Common myeloid progenitor, CD34-positive (primary cell): ENCODE data around the gene RGS7.
"Not testable (repeated sequence)": the region's sequence is repeated elsewhere in the genome, so short reads cannot be mapped to it uniquely, and the experiment has no call there.

Experiments
- CTCF ChIA-PET: fragments of 350-600 bp; sonication (Branson Sonifier 250); formaldehyde crosslinking; loops from one replicate; lab custom pipeline; 2021; ENCODE audit warnings: antibody characterized with exemption; lab: Charles Lee
- POLR2A ChIA-PET: fragments of 350-600 bp; sonication (Branson Sonifier 250); formaldehyde crosslinking; loops from one replicate; lab custom pipeline; 2021; ENCODE audit warnings: antibody characterized with exemption; lab: Charles Lee
- DNase-seq, 3 donors: peaks; one replicate each; pipeline versions ENCODE4 v3.0.0 to v3.0.0-alpha.2; 2013
- H3K27ac ChIP-seq, 2 experiments: 1 replicate in 1 of 2; 2 replicates in 1 of 2; pipeline ENCODE4 v1.7.0; 2013; ENCODE audit warnings: inconsistent platforms in 2 of 2, low read length in 2 of 2, mild to moderate bottlenecking in 2 of 2, low read depth in 1 of 2, moderate library complexity in 1 of 2; ENCODE audit not compliant: severe bottlenecking in 2 of 2, insufficient read depth in 1 of 2, poor library complexity in 1 of 2
- H3K27me3 ChIP-seq, 5 experiments: replicated peaks in 2 of 5; 1 replicate in 3 of 5; 2 replicates in 2 of 5; pipeline versions ENCODE4 v1.6.1 to v1.7.0; 2013; ENCODE audit warnings: low read length in 4 of 5, mild to moderate bottlenecking in 2 of 5, moderate library complexity in 2 of 5, inconsistent platforms in 1 of 5; ENCODE audit not compliant: insufficient read depth in 5 of 5, control insufficient read depth in 4 of 5
- H3K36me3 ChIP-seq, 4 experiments: 1 replicate in 2 of 4; 2 replicates in 2 of 4; pipeline versions ENCODE4 v1.6.1 to v1.7.0; 2013; ENCODE audit warnings: low read length in 3 of 4, control low read depth in 1 of 4, mild to moderate bottlenecking in 1 of 4; ENCODE audit not compliant: control insufficient read depth in 4 of 4, insufficient read depth in 4 of 4
- H3K4me1 ChIP-seq, 4 experiments: 1 replicate in 3 of 4; 2 replicates in 1 of 4; pipeline versions ENCODE4 v1.6.1 to v1.7.1; 2013; ENCODE audit warnings: low read length in 3 of 4, mild to moderate bottlenecking in 3 of 4, control low read depth in 1 of 4, inconsistent platforms in 1 of 4, moderate library complexity in 1 of 4; ENCODE audit not compliant: control insufficient read depth in 4 of 4, insufficient read depth in 4 of 4; ENCODE audit errors: control extremely low read depth in 1 of 4
- H3K4me3 ChIP-seq, 7 experiments: 1 replicate in 4 of 7; 2 replicates in 3 of 7; pipeline versions ENCODE4 v1.5.1 to v1.7.0; 2013; ENCODE audit warnings: mild to moderate bottlenecking in 7 of 7, low read length in 6 of 7, moderate library complexity in 6 of 7, inconsistent platforms in 2 of 7, low read depth in 2 of 7, control low read depth in 1 of 7; ENCODE audit not compliant: insufficient read depth in 4 of 7, control insufficient read depth in 1 of 7; ENCODE audit errors: extremely low read depth in 1 of 7
- H3K9me3 ChIP-seq, 5 experiments: 1 replicate in 4 of 5; 2 replicates in 1 of 5; pipeline versions ENCODE4 v1.6.1 to v1.7.1; 2013; ENCODE audit warnings: low read length in 4 of 5, mild to moderate bottlenecking in 2 of 5, inconsistent platforms in 1 of 5, low read depth in 1 of 5, moderate library complexity in 1 of 5; ENCODE audit not compliant: control insufficient read depth in 4 of 5, insufficient read depth in 2 of 5; ENCODE audit errors: control extremely low read depth in 1 of 5
- WGBS: methylation state at CpG from one replicate; pipeline ENCODE4 v1.1.5; 2013; ENCODE audit not compliant: insufficient coverage; 5-methylcytosine and 5-hydroxymethylcytosine counted together

RGS7 gene

GRCh38 chr1:240883490-240883889 lies 473.5 kb downstream of the RGS7 start:
- no peaks in the 10 kb centered on the region for H3K4me1 ChIP-seq
- H3K27ac ChIP-seq, result no peak overlapping the region
- no peaks in the 10 kb centered on the region for H3K36me3 ChIP-seq
- ChIA-PET POLR2A (no interaction called here), CTCF (no interaction called here)
- H3K9me3 ChIP-seq, result no peaks in the 10 kb centered on the region
- no peak for DNase-seq
- H3K4me3 ChIP-seq, result no peak overlapping the region
- 96% methylated on average over 2 of the region's 3 CpGs for WGBS
- H3K27me3 ChIP-seq, result no peaks in the 10 kb centered on the region

- H3K9me3 ChIP-seq, H3K36me3 ChIP-seq, H3K27ac ChIP-seq, POLR2A ChIA-PET, CTCF ChIA-PET, H3K4me1 ChIP-seq, H3K4me3 ChIP-seq, DNase-seq, H3K27me3 ChIP-seq: not testable (repeated sequence)
- 100% methylated on average over 3 of the region's 6 CpGs for WGBS
Observed at GRCh38 chr1:240882656-240883308, 474.2 kb downstream of the RGS7 start.

- WGBS, result 86% methylated on average over 1 of the region's 1 CpG
- H3K4me1 ChIP-seq, result no peaks in the 10 kb centered on the region
- no peak for DNase-seq
- no peaks in the 10 kb centered on the region for H3K9me3 ChIP-seq
- H3K27ac ChIP-seq, result no peak overlapping the region
- POLR2A ChIA-PET, result no interaction called here
- no peaks in the 10 kb centered on the region for H3K36me3 ChIP-seq
- H3K27me3 ChIP-seq, result no peaks in the 10 kb centered on the region
- CTCF ChIA-PET, result no interaction called here
- no peak overlapping the region for H3K4me3 ChIP-seq
Observed at GRCh38 chr1:240878631-240879030, 478.4 kb downstream of the RGS7 start.

GRCh38 chr1:240877605-240878004 lies 479.4 kb downstream of the RGS7 start:
- no peaks in the 10 kb centered on the region for H3K27me3 ChIP-seq
- H3K4me1 ChIP-seq, result no peaks in the 10 kb centered on the region
- no peaks in the 10 kb centered on the region for H3K9me3 ChIP-seq
- DNase-seq, result no peak
- H3K36me3 ChIP-seq, result no peaks in the 10 kb centered on the region
- WGBS, result no CpG with 5 or more reads among the region's 1 CpG
- ChIA-PET CTCF (no interaction called here), POLR2A (no interaction called here)
- no peak overlapping the region for H3K4me3 ChIP-seq
- H3K27ac ChIP-seq, result no peak overlapping the region

GRCh38 chr1:240876071-240876470 lies 480.9 kb downstream of the RGS7 start:
- H3K27me3 ChIP-seq, result no peaks in the 10 kb centered on the region
- WGBS, result no CpG with 5 or more reads among the region's 4 CpGs
- H3K36me3 ChIP-seq, result no peaks in the 10 kb centered on the region
- ChIA-PET POLR2A (no interaction called here), CTCF (no interaction called here)
- no peak overlapping the region for H3K4me3 ChIP-seq
- DNase-seq, result no peak
- no peaks in the 10 kb centered on the region for H3K4me1 ChIP-seq
- H3K27ac ChIP-seq, result no peak overlapping the region
- H3K9me3 ChIP-seq, result no peaks in the 10 kb centered on the region

- no peaks in the 10 kb centered on the region for H3K9me3 ChIP-seq
- H3K4me1 ChIP-seq, result no peaks in the 10 kb centered on the region
- no peaks in the 10 kb centered on the region for H3K27me3 ChIP-seq
- no peaks in the 10 kb centered on the region for H3K36me3 ChIP-seq
- ChIA-PET CTCF (no interaction called here), POLR2A (no interaction called here)
- 100% methylated on average over 3 of the region's 3 CpGs for WGBS
- H3K4me3 ChIP-seq, result no peak overlapping the region
- no peak overlapping the region for H3K27ac ChIP-seq
- DNase-seq, result no peak
Observed at GRCh38 chr1:240869071-240869470, 487.9 kb downstream of the RGS7 start.

- DNase-seq, result no peak
- ChIA-PET CTCF (no interaction called here), POLR2A (no interaction called here)
- H3K27ac ChIP-seq, result no peak overlapping the region
- H3K36me3 ChIP-seq, result no peaks in the 10 kb centered on the region
- 90% methylated on average over 2 of the region's 2 CpGs for WGBS
- no peaks in the 10 kb centered on the region for H3K4me1 ChIP-seq
- H3K4me3 ChIP-seq, result no peak overlapping the region
- no peaks in the 10 kb centered on the region for H3K27me3 ChIP-seq
- H3K9me3 ChIP-seq, result no peaks in the 10 kb centered on the region
Observed at GRCh38 chr1:240866724-240867123, 490.3 kb downstream of the RGS7 start.
